HL-60 (cell line): ENCODE measurements around the gene CDH22.

Source experiments
- CTCF ChIP-seq: IDR thresholded peaks from one replicate; pipeline ENCODE4 v1.5.1; 2011; ENCODE audit warnings: low read length, control low read depth, inconsistent platforms; ENCODE audit not compliant: insufficient read depth
- POLR2AphosphoS5 ChIP-seq: IDR thresholded peaks from 2 replicates; pipeline ENCODE4 v1.6.1; 2012; ENCODE audit warnings: low read depth
- REST ChIP-seq: IDR thresholded peaks from 2 replicates; pipeline ENCODE4 v1.6.1; 2012; ENCODE audit warnings: low read depth; ENCODE audit not compliant: insufficient replicate concordance
- SPI1 ChIP-seq: IDR thresholded peaks from 2 replicates; pipeline ENCODE4 v1.6.1; 2012; ENCODE audit warnings: low read depth, mild to moderate bottlenecking, borderline replicate concordance

GRCh38 chr20:46349035-46349741 is 40.9 kb upstream of the CDH22 start:
- TF ChIP-seq SPI1 (no peak), POLR2AphosphoS5 (no peak), CTCF (peak; percentile 33), REST (no peak)
